ENCODE data around the gene GCA.

- TF ChIP-seq EZH2 (IDR thresholded peaks at IDR 0.05; ENCODE audit: borderline replicate concordance, low read depth, low read length, severe bottlenecking) = no peak
- TF ChIP-seq CTCF (IDR thresholded peaks at IDR 0.05; ENCODE audit: borderline replicate concordance, extremely low read depth, low read length, poor library complexity, severe bottlenecking) = no peak
Observed at GRCh38 chr2:162340822-162341221, 3.1 kb upstream of the GCA start.
